AG09309 (cell line): ENCODE results near the gene PHLPP1.

Source experiments
- DNase-seq: peaks from one replicate; pipeline ENCODE4 v3.0.0-alpha.2; 2010; ENCODE audit warnings: low read depth
- H3K4me3 ChIP-seq: 2 replicates; pipeline ENCODE4 v1.5.1; 2011; ENCODE audit warnings: mild to moderate bottlenecking, low read depth, low read length, moderate library complexity; ENCODE audit not compliant: control insufficient read depth
- TF ChIP-seq, protein P1 (sequence below): IDR thresholded peaks from 2 replicates; pipeline ENCODE4 v1.5.1; 2011; ENCODE audit warnings: mild to moderate bottlenecking, low read depth, low read length, inconsistent platforms; ENCODE audit not compliant: insufficient read depth, control insufficient read depth; ENCODE audit errors: missing control alignments

PHLPP1 gene

DNA sequence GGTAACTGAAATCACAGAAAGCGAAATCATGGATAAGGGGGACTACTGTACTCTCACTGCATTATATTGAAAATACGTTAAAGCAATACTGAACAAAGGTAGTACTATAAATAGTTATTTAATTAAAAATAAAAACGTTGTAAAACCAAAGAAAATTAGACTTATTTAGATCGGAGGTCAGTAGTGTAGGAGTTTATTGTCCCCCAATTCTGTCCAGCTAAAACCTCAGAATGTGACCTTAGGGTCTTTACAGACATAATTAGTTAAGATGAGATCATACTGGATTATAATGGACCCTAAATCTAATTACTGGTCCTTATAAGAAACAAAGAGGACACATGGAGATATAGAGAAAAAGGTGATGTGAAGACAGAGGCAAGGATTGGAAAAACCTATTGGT, 95.3 kb downstream of the PHLPP1 start:
- DNase-seq = no peak
- TF ChIP-seq, protein P1, sequence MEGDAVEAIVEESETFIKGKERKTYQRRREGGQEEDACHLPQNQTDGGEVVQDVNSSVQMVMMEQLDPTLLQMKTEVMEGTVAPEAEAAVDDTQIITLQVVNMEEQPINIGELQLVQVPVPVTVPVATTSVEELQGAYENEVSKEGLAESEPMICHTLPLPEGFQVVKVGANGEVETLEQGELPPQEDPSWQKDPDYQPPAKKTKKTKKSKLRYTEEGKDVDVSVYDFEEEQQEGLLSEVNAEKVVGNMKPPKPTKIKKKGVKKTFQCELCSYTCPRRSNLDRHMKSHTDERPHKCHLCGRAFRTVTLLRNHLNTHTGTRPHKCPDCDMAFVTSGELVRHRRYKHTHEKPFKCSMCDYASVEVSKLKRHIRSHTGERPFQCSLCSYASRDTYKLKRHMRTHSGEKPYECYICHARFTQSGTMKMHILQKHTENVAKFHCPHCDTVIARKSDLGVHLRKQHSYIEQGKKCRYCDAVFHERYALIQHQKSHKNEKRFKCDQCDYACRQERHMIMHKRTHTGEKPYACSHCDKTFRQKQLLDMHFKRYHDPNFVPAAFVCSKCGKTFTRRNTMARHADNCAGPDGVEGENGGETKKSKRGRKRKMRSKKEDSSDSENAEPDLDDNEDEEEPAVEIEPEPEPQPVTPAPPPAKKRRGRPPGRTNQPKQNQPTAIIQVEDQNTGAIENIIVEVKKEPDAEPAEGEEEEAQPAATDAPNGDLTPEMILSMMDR = no peak
- no peak overlapping the region for H3K4me3 ChIP-seq

DNA sequence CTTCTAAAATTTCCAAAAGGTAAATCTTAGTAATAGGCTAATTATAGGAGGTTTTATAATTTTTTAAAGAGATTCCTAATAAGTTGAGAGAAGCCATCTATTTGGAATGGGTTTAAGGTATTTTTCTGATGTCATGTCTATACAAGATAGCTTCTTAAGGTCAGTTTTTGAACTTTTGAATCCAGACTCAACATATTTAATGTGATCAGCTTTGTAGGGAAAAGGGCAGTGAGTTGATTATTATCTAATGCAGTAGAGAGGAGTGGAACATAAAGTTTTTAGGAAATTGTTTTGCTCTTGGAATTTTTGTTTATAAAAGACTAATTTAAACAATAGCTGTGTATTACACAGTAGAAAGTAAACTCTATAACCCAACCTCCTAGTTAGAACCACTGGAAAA, 96.3 kb downstream of the PHLPP1 start:
- TF ChIP-seq, protein P1 = no peak

DNA sequence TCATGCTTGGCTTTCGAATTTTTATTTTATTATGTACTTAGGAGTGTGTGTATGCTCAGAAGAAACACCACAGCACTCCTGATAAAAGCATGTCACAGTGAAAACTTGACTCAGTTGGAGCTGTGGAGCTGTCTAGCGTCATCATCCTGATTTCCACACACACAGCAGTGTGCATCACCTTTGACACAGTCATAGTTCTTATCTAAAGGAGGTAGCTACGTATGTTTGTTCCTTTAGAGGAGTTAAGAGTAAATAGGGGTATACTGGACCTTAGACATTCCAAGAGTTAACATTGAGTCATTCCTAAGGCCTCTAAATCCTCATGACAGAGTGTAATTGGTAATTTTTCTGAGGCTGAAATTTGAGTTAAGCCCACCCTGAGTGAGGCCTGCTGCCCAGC, 96.9 kb downstream of the PHLPP1 start:
- TF ChIP-seq, protein P1 = no peak
- DNase-seq = no peak
- no peak overlapping the region for H3K4me3 ChIP-seq

More for the DNA sequence above, 96.3 kb downstream of the PHLPP1 start:
- no peak overlapping the region for H3K4me3 ChIP-seq
- DNase-seq = no peak

DNA sequence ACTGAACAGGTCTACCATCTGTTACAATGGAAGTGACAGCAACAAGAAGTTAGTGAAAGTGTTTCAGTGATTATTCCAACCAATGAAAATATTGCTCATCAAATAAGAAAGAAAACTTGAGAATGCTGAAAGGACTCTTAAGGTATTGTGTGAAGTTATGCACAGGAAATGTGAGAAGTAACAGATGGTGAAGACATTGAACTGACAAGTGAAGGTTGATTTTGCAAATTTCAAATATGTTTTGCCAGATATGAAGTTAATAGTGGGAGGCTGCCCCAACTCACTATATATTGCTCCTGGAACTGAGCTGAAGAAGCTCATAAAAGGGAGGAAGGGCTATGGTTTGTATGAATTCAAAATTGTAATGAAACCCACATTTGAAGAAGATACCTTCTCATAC, 97.5 kb downstream of the PHLPP1 start:
- no peak overlapping the region for H3K4me3 ChIP-seq
- DNase-seq = no peak
- TF ChIP-seq, protein P1 = no peak

DNA sequence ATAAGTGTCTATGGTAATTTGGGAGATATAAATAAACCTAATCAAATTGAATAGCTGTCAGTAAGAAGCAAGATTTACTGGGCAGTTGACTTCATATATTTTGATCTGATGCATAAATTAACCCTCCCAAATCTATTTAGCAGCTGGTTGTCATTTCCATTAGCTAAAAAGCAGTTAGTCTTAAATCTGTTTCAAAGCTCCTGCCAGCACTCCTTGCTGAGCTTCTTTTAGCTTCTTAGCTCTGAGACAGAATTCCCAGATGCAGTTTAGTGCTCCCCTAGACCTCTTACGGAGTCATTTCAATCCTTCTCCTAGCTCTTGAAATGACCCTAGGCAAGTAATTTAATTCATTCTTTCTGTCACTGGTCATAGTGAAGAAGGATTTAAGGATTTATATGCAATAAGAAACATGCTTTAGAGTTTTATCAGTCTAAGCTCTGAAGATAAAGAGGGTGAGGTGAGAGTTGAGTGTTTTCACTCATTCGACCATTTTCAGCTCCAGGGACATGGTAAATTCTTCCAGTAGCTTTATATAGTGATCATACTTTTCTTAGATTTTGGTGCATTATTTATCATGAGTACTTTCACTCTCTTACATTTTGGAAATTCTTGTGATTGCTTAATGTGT, 98.9 kb downstream of the PHLPP1 start:
- DNase-seq = no peak
- no peak overlapping the region for H3K4me3 ChIP-seq
- TF ChIP-seq, protein P1 = no peak

DNA sequence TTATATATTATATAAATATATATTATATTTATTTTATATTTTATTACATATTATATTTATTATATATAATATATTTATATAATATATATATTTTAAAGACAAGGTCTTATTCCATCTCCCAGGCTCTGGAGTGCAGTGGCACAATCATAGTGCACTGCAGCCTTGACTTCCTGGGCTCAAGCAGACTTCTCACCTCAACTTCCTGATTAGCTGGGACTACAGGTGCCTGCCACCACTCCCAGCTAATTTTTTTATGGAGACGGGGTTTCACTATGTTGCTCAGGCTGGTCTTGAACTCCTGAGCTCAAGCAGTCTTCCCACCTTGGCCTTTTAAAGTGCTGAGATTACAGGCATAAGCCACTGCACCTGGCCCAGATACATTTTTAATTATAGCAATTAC, 110.0 kb downstream of the PHLPP1 start:
- no peak for DNase-seq
- TF ChIP-seq, protein P1 = no peak
- no peak overlapping the region for H3K4me3 ChIP-seq
